Right ventricle myocardium inferior (tissue), 1 donor: ENCODE data around the gene SPSB1. TPM values are rescaled to one million over a fixed set of nuclear protein-coding genes. Genes with fewer than 3 reads are reported as not detected.

ENCODE experiments used
- ATAC-seq: fragments of 200-7000 bp; cut with Tn5 transposase; one replicate; pipeline ENCODE4 v1.9.1; 2020; ENCODE audit warnings: mild to moderate bottlenecking, moderate library complexity
- DNase-seq: peaks from one replicate; pipeline ENCODE4 v3.0.0; 2021; ENCODE audit errors: missing footprints
- intact Hi-C: fragments of 100-400 bp; cut with DNase I; formaldehyde crosslinking; loops from one replicate; pipeline ENCODE4 v1.11.0; 2022
- total RNA-seq: library from RNA; stranded (reverse); fragmentation: NEBNext Ultra II Directional; extraction: Animal tissue kit (Norgen Biotek cat#: 25700); gene quantifications from one replicate; pipeline ENCODE4 v1.2.1, GENCODE V29; 2021
- donor health status: DM: no; HTN: yes; CAD: no; lungs with severe emphysema.

The SPSB1 gene
- total RNA-seq, 1 donor from 2014 or later, result 16.5 TPM

- ATAC-seq (peak; percentile 76), DNase-seq (no peak)
- intact Hi-C loops, result no loop called here
These were observed 57.6 kb downstream of the SPSB1 start for GRCh38 chr1:9350013-9350908.

GRCh38 chr1:9350960-9351359, 58.3 kb downstream of the SPSB1 start:
- ATAC-seq (no peak), DNase-seq (no peak)
- intact Hi-C loops, result no loop called here

- no peak for ATAC-seq
- DNase-seq, result no peak
- intact Hi-C loops, result no loop called here
These were observed 59.1 kb downstream of the SPSB1 start for GRCh38 chr1:9351654-9352271.

- ATAC-seq (no peak), DNase-seq (no peak)
- intact Hi-C loops, result no loop called here
These were observed 59.9 kb downstream of the SPSB1 start for GRCh38 chr1:9352377-9353134.

GRCh38 chr1:9355503-9355902, 62.8 kb downstream of the SPSB1 start:
- DNase-seq, result no peak
- ATAC-seq, result no peak
- intact Hi-C loops, result no loop called here

GRCh38 chr1:9356021-9356420, 63.3 kb downstream of the SPSB1 start:
- ATAC-seq (no peak), DNase-seq (no peak)
- intact Hi-C loops, result no loop called here

- DNase-seq (no peak), ATAC-seq (no peak)
- intact Hi-C loops, result no loop called here
These were observed 64.3 kb downstream of the SPSB1 start for GRCh38 chr1:9356829-9357466.

GRCh38 chr1:9357958-9358357, 65.3 kb downstream of the SPSB1 start:
- DNase-seq (no peak), ATAC-seq (no peak)
- intact Hi-C loops, result no loop called here

GRCh38 chr1:9360371-9361064, 67.8 kb downstream of the SPSB1 start:
- DNase-seq, result peak; percentile 55
- no peak for ATAC-seq
- intact Hi-C loops, result no loop called here

- ATAC-seq (no peak), DNase-seq (no peak)
- intact Hi-C loops, result no loop called here
These were observed 69.1 kb downstream of the SPSB1 start for GRCh38 chr1:9361630-9362260.

- intact Hi-C loops, result no loop called here
These were observed 69.8 kb downstream of the SPSB1 start for GRCh38 chr1:9362488-9362887.

GRCh38 chr1:9363061-9363471, 70.4 kb downstream of the SPSB1 start:
- intact Hi-C loops, result no loop called here
- DNase-seq, result no peak
- no peak for ATAC-seq

More at GRCh38 chr1:9362488-9362887, 69.8 kb downstream of the SPSB1 start:
- no peak for DNase-seq
- no peak for ATAC-seq

GRCh38 chr1:9366298-9366697, 73.6 kb downstream of the SPSB1 start:
- DNase-seq (no peak), ATAC-seq (no peak)
- intact Hi-C loops, result no loop called here

- DNase-seq (peak; percentile 50), ATAC-seq (no peak)
- intact Hi-C loops, result no loop called here
These were observed 74.5 kb downstream of the SPSB1 start for GRCh38 chr1:9366943-9367780.

GRCh38 chr1:9367806-9368205, 75.1 kb downstream of the SPSB1 start:
- ATAC-seq, result no peak
- intact Hi-C loops, result no loop called here
- DNase-seq, result peak; percentile 56

GRCh38 chr1:9368356-9368755, 75.7 kb downstream of the SPSB1 start:
- ATAC-seq (no peak), DNase-seq (no peak)
- intact Hi-C loops, result no loop called here
